Inflammatory macrophage (primary cell): ENCODE results near the gene TVP23A.
"Not testable (repeated sequence)": the region's sequence is repeated elsewhere in the genome, so short reads cannot be mapped to it uniquely, and the experiment has no call there.

ENCODE experiments used
- DNase-seq, 2 donors: peaks; one replicate each; pipeline ENCODE4 v3.0.0-alpha.2; 2020 to 2022

Gene TVP23A

GRCh38 chr16:10791048-10791447, 27.5 kb downstream of the TVP23A start:
- no peak for DNase-seq

- not testable (repeated sequence) for DNase-seq
Observed at GRCh38 chr16:10788630-10789029, 30.0 kb downstream of the TVP23A start.

- DNase-seq: no peak
Observed at GRCh38 chr16:10787304-10787703, 31.3 kb downstream of the TVP23A start.

- DNase-seq: no peak
Observed at GRCh38 chr16:10782628-10783027, 36.0 kb downstream of the TVP23A start.

- DNase-seq: no peak
Observed at GRCh38 chr16:10780628-10781027, 38.0 kb downstream of the TVP23A start.

GRCh38 chr16:10779908-10780307, 38.7 kb downstream of the TVP23A start:
- DNase-seq: not testable (repeated sequence)

- no peak for DNase-seq
Observed at GRCh38 chr16:10777356-10777755, 41.2 kb downstream of the TVP23A start.

- DNase-seq: not testable (repeated sequence)
Observed at GRCh38 chr16:10776923-10777322, 41.7 kb downstream of the TVP23A start.

GRCh38 chr16:10776280-10776679, 42.3 kb downstream of the TVP23A start:
- no peak for DNase-seq

GRCh38 chr16:10770907-10771306, 47.7 kb downstream of the TVP23A start:
- peak; percentile 54 to 70 for DNase-seq

GRCh38 chr16:10769381-10769780, 49.2 kb downstream of the TVP23A start:
- DNase-seq: no peak

- no peak for DNase-seq
Observed at GRCh38 chr16:10767127-10767526, 51.5 kb downstream of the TVP23A start.

GRCh38 chr16:10765772-10766171, 52.8 kb downstream of the TVP23A start:
- DNase-seq: no peak

GRCh38 chr16:10763456-10763855, 55.1 kb downstream of the TVP23A start:
- no peak for DNase-seq

GRCh38 chr16:10762336-10763016, 56.1 kb downstream of the TVP23A start:
- DNase-seq: no peak

- DNase-seq: peak; percentile 53 to 54
Observed at GRCh38 chr16:10761373-10761772, 57.2 kb downstream of the TVP23A start.

- peak; percentile 35 to 50 for DNase-seq
Observed at GRCh38 chr16:10760858-10761257, 57.7 kb downstream of the TVP23A start.

- no peak for DNase-seq
Observed at GRCh38 chr16:10756574-10756973, 62.0 kb downstream of the TVP23A start.

GRCh38 chr16:10754941-10755340, 63.7 kb downstream of the TVP23A start:
- DNase-seq: peak; percentile 15 to 26

- DNase-seq: no peak
Observed at GRCh38 chr16:10753670-10754069, 64.9 kb downstream of the TVP23A start.

GRCh38 chr16:10752843-10753523, 65.6 kb downstream of the TVP23A start:
- peak; percentile 91 to 93 for DNase-seq

- no peak for DNase-seq
Observed at GRCh38 chr16:10751291-10751697, 67.3 kb downstream of the TVP23A start.

- DNase-seq: no peak
Observed at GRCh38 chr16:10750793-10751192, 67.8 kb downstream of the TVP23A start.

- peak in 1 of 2 donors; percentile 36 for DNase-seq
Observed at GRCh38 chr16:10745841-10746240, 72.8 kb downstream of the TVP23A start.
